ENCODE results near the gene ARGLU1.
A peak's percentile ranks its signal among the peaks of the same experiment; 100 is the strongest.

Gene ARGLU1

GRCh38 chr13:106569233-106570095, 1.5 kb upstream of the ARGLU1 start:
- CTCF ChIA-PET, result interaction anchor here (1.1 kb wide), 1 partner anchor 33 kb away, joined by 3 read pairs; no protein-coding TSS in a partner anchor
- no peak for DNase-seq (ENCODE audit: extremely low spot score)
- TF ChIP-seq L3MBTL2 (conservative IDR thresholded peaks at IDR 0.05), result no peak
- TF ChIP-seq ELF4 (IDR thresholded peaks at IDR 0.05), result no peak
- no peak for TF ChIP-seq SUZ12 (IDR thresholded peaks at IDR 0.05)
- no peak for TF ChIP-seq ZNF384 (IDR thresholded peaks at IDR 0.05)
- POLR2A ChIA-PET, result no interaction called here

GRCh38 chr13:106568299-106569003, 514 bp upstream of the ARGLU1 start:
- no peak for DNase-seq (ENCODE audit: extremely low spot score)
- POLR2A ChIA-PET, result interaction anchor here (0.8 kb wide), 1 partner anchor 32 kb away, joined by 3 read pairs; no protein-coding TSS in a partner anchor
- no peak for TF ChIP-seq ELF4 (IDR thresholded peaks at IDR 0.05)
- TF ChIP-seq LEF1 (IDR thresholded peaks at IDR 0.05; ENCODE audit: borderline replicate concordance), result no peak
- no peak for TF ChIP-seq FOXM1 (IDR thresholded peaks at IDR 0.05; ENCODE audit: borderline replicate concordance)
- TF ChIP-seq ARNT (IDR thresholded peaks at IDR 0.05), result no peak
- peak; percentile 84 for TF ChIP-seq ZNF384 (IDR thresholded peaks at IDR 0.05)
- CTCF ChIA-PET, result interaction anchor here (0.6 to 1.1 kb wide), 2 partner anchors 8 to 32 kb away, joined by 3 read pairs; no protein-coding TSS in a partner anchor

- ChIA-PET CTCF (no interaction called here), POLR2A (interaction anchor here (0.9 to 1.1 kb wide), 3 partner anchors 33 to 353 kb away, joined by 3 to 4 read pairs (median 3); no protein-coding TSS in a partner anchor)
- TF ChIP-seq CTBP1 (IDR thresholded peaks at IDR 0.05; ENCODE audit: borderline replicate concordance), result no peak
- no peak for TF ChIP-seq FOXM1 (IDR thresholded peaks at IDR 0.05; ENCODE audit: borderline replicate concordance)
- no peak for TF ChIP-seq L3MBTL2 (conservative IDR thresholded peaks at IDR 0.05)
- TF ChIP-seq ARNT (IDR thresholded peaks at IDR 0.05), result no peak
- no peak for TF ChIP-seq ELF4 (IDR thresholded peaks at IDR 0.05)
- DNase-seq (ENCODE audit: extremely low spot score), result peak; percentile 19
Observed at GRCh38 chr13:106566641-106567473, 1.1 kb downstream of the ARGLU1 start.

GRCh38 chr13:106565127-106565775, 2.7 kb downstream of the ARGLU1 start:
- no peak for DNase-seq (ENCODE audit: extremely low spot score)
- TF ChIP-seq ZNF384 (IDR thresholded peaks at IDR 0.05), result no peak
- TF ChIP-seq, protein P1, sequence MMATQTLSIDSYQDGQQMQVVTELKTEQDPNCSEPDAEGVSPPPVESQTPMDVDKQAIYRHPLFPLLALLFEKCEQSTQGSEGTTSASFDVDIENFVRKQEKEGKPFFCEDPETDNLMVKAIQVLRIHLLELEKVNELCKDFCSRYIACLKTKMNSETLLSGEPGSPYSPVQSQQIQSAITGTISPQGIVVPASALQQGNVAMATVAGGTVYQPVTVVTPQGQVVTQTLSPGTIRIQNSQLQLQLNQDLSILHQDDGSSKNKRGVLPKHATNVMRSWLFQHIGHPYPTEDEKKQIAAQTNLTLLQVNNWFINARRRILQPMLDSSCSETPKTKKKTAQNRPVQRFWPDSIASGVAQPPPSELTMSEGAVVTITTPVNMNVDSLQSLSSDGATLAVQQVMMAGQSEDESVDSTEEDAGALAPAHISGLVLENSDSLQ (IDR thresholded peaks at IDR 0.05), result no peak
- no peak for TF ChIP-seq FOXM1 (IDR thresholded peaks at IDR 0.05; ENCODE audit: borderline replicate concordance)
- no peak for TF ChIP-seq CTBP1 (IDR thresholded peaks at IDR 0.05; ENCODE audit: borderline replicate concordance)
- TF ChIP-seq L3MBTL2 (conservative IDR thresholded peaks at IDR 0.05), result no peak
- no peak for TF ChIP-seq HDGF (IDR thresholded peaks at IDR 0.05; ENCODE audit: borderline replicate concordance)
- no peak for TF ChIP-seq ELF4 (IDR thresholded peaks at IDR 0.05)
- TF ChIP-seq FOXK2 (IDR thresholded peaks at IDR 0.05), result no peak
- no peak for TF ChIP-seq FOXA1 (IDR thresholded peaks at IDR 0.05)
- TF ChIP-seq ARNT (IDR thresholded peaks at IDR 0.05), result no peak
- TF ChIP-seq TARDBP (IDR thresholded peaks at IDR 0.05), result no peak
- TF ChIP-seq BHLHE40 (IDR thresholded peaks at IDR 0.05; ENCODE audit: borderline replicate concordance), result no peak
- TF ChIP-seq NFRKB (IDR thresholded peaks at IDR 0.05), result no peak
- TF ChIP-seq SUZ12 (IDR thresholded peaks at IDR 0.05), result no peak
- no peak for TF ChIP-seq SP1 (IDR thresholded peaks at IDR 0.05)
- TF ChIP-seq LEF1 (IDR thresholded peaks at IDR 0.05; ENCODE audit: borderline replicate concordance), result no peak
- POLR2A ChIA-PET, result interaction anchor here (1.0 kb wide), 1 partner anchor 30 kb away, joined by 3 read pairs; the partner anchor contains the start of gene EFNB2
- CTCF ChIA-PET, result interaction anchor here (0.9 kb wide), 1 partner anchor 55 kb away, joined by 5 read pairs; no protein-coding TSS in a partner anchor

GRCh38 chr13:106562301-106562700, 5.6 kb downstream of the ARGLU1 start:
- CTCF ChIA-PET, result no interaction called here
- no peak for DNase-seq (ENCODE audit: extremely low spot score)
- TF ChIP-seq BHLHE40 (IDR thresholded peaks at IDR 0.05; ENCODE audit: borderline replicate concordance) (no peak), ELF4 (IDR thresholded peaks at IDR 0.05) (no peak), ZNF384 (IDR thresholded peaks at IDR 0.05) (no peak), ARNT (IDR thresholded peaks at IDR 0.05) (no peak), LEF1 (IDR thresholded peaks at IDR 0.05; ENCODE audit: borderline replicate concordance) (no peak), CTBP1 (IDR thresholded peaks at IDR 0.05; ENCODE audit: borderline replicate concordance) (no peak), FOXK2 (IDR thresholded peaks at IDR 0.05) (no peak), FOXA1 (IDR thresholded peaks at IDR 0.05) (no peak), SUZ12 (IDR thresholded peaks at IDR 0.05) (no peak), HDGF (IDR thresholded peaks at IDR 0.05; ENCODE audit: borderline replicate concordance) (no peak)
- TF ChIP-seq, protein P1 (IDR thresholded peaks at IDR 0.05), result no peak
- POLR2A ChIA-PET, result no interaction called here
